Activated CD4-positive, CD25-positive, alpha-beta regulatory T cell treated with anti-CD3 and anti-CD28 coated beads, Interleukin-2, amount 50 U/mL, for 24 hours (primary cell): ENCODE results near the gene FOLH1.
"Not testable (repeated sequence)": the region's sequence is repeated elsewhere in the genome, so short reads cannot be mapped to it uniquely, and the experiment has no call there.

Source experiments
- ATAC-seq, 2 donors: fragments of 150-1000 bp; cut with Tn5 transposase; one replicate each; pipeline ENCODE4 v1.10.0; 2021; ENCODE audit warnings: mild to moderate bottlenecking in 1 of 2, moderate library complexity in 1 of 2

The FOLH1 gene

DNA sequence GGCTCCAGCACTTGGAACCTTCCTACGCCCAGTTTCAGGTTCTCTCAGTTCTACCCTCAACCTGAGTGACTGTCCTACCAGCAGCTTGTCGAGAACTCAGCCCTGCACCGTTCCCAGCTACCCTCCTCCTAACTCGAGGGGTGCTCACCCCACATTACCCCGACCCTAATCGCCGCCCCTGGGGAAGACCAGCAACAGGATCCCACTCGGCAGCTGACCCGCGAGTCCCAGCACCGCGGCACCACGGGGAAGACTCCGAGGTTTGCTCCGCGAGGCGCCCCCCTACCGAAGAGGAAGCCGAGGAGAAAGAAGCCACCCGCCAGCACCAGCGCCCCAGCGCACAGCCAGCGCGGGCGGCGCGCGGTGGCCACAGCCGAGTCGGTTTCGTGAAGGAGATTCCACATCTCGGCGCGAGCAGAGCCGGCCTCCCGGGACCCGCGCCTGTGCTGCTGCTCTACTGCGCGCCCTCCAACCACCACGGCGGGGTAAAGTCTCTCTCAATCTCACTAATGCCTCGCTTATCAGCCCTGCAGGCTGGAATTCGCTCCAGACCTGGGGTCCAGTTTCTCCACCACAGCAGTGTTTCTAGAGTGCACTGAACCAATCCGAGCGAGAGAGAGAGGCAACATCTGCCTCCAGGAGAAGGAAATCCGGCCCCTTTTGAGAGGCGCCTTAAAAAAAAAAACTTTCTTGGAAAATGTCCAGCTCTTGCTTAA lies at the start of gene FOLH1:
FOLH1 (minus strand) TSS at position 597 of the 716 bp plus-strand sequence; CDS start at position 404, 193 bp downstream.
- ATAC-seq = no peak

DNA sequence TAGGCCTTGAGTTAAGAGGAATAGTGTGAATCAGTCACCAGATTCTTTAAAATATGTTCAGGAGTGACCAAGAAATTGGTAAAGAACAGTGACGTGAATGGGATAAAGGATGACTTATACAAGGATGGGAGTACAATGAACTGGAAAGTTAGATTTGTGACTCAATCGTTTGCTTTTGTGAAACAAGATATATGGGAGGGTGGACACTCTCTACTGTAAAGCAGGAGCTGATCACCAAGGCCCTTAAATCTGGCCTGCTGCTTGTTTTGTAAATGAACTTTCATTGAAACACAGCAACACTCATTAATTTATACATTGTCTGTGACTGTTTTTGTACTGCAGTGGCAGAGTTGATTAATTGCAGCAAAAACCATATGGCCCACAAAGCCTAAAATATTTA lies 46.7 kb upstream of the FOLH1 start:
- not testable (repeated sequence) for ATAC-seq

DNA sequence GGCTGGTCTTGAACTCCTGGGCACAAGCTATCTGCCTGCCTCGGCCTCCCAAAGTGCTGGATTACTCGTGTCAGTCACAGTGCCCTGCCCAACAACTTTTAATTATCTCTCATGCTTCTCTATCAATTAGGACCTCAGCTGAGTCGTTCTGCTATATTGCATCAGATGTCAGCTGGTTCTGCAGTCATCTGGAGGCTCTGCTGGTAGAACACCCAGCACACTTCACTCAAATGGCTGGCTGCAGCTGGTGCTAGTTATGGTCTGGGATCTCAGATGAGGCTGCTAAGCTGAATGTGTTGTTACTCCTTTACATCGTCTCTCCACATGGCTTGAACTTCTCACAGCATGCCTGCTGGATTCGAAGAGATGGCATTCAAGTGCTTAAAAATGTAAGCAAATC lies 42.8 kb upstream of the FOLH1 start:
- ATAC-seq = not testable (repeated sequence)

DNA sequence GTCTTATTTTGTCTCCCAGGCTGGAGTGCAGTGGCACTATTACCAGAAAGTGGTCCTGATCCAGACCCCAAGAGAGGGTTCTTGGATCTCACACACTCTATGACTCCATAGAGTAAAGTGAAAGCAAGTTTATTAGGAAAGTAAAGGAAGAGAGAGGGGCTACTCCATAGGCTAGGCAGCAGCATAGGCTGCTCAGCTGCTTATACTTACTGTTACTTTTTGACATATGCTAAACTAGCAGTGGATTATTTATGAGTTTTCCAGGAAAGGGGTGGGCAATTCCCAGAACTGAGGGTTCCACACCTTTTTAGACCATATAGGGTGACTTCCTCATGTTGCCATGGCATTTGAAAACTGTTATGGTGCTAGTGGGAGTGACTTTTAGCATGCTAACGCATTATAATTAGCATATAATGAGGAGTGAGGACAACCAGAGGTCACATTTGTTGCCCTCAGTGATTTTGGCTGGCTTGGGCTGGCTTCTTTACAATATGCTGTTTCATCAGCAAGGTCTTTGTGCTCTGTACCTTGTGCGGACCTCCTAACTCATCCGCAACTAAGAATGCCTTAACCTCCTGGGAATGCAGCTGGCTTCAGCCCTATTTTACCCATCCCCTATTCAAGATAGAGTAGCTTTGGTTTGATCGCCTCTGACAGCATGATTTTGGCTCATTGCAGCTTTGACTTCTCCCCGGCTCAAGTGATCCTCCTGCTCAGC lies 42.2 kb upstream of the FOLH1 start:
- ATAC-seq = not testable (repeated sequence)

DNA sequence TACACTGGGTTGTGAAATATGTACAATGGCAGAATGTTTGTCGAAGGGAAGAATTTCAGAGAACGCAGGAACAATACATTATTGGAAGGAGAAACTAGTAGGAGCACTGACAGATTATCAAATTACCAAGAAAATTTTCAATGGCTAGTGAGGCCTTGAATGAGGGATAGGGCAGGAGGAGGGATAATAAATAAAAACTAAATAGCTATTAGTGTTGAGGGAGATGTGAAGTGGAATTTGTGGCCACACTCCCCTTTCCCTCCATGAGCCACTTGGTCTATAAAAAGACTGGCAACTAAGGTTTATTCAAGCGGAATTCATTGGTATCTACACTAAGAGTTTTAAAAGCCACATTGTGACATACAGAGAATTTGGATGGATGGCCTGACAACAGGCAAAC lies 41.0 kb upstream of the FOLH1 start:
- not testable (repeated sequence) for ATAC-seq

DNA sequence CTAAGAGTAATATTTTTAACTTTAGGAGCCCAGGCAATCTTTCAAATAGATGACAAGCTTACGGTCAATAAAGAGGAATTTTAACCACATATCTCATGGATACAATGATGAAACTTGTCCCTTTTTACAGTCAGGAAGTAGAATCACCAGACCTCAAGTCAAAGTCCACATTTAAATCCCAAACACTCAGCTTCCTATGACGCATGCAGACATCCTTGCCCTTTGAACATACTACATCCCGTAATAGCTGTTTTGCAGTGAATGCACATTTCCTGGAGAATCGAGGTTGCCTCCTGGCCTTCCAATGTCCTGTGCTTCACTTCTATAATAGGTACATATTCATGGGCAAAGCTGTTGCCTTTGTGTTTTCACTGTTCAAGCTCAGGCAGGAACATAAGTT lies 25.3 kb upstream of the FOLH1 start:
- not testable (repeated sequence) for ATAC-seq

DNA sequence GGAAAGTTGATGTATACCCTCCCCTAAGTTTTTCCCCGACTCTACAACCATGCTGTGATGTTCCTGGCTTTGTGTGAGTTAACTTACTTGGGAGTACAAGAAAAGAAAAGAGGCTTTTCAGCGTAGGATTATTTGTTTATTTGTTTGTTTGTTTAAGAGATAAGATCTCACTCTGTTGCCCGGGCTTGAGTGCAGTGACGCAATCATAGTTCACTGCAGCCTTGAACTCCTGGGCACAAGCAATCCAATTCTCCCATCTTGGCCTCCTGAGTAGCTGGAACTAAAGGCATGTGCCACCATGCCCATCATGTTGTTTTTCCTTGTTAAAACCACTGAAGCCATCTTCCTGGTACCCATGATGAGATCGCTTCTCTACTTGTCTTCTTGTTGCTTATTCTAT lies 24.6 kb upstream of the FOLH1 start:
- ATAC-seq = not testable (repeated sequence)

DNA sequence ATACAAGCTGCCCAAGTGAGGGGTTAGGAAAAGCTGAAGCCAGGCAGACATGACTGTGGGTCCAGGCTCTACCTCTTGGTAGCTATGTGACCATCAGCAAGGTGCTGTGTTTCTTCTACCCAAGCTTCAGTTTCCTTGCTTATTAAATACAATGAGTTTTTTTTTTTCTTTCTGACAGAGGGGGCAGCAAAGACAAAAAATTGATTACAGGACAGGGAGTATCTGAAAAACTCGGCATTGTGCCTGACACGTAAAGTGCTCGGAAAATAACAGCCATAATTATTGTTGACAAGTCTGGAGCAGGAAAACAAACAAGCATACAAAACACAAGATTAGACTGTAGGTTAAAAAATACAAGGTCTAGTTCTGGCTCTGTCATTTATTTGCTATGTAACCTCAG lies 23.3 kb upstream of the FOLH1 start:
- ATAC-seq = not testable (repeated sequence)

DNA sequence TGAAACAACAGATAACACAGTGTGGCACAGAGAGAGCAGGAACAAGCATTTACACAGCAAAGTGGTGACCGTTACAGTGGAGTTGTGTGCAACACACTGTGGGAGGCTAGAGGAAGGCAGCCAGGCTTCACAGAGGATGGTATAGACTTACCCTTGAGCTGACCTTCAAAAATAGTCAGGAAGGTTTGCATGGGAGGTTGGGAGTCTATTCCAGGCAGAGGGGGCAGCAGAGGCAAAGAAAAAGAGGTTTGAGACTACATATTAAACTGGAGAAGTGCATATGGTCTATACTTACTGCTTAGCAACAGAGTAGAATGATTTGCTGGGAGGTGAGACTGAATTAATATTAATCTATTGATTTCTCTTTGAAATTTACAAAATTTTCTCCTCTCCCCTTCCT lies 22.1 kb upstream of the FOLH1 start:
- not testable (repeated sequence) for ATAC-seq

DNA sequence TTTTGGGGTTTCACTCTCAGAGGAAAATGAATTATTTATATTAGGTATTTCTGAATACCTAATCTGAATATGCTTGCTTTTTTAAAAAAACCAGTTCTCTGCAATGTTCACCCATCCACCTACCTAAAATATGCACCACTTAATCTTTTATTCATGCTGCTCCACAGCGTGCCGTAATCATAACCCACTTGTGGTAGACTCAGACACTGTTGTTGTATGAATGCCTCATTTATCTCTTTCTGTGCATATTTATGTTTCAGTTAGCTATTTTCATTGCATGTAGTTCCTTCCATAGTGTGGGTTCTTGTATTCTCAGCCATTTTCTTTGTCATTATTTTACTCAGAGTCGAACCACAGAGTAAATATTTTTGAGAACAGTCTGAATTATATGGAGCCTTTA lies 21.6 kb upstream of the FOLH1 start:
- not testable (repeated sequence) for ATAC-seq

DNA sequence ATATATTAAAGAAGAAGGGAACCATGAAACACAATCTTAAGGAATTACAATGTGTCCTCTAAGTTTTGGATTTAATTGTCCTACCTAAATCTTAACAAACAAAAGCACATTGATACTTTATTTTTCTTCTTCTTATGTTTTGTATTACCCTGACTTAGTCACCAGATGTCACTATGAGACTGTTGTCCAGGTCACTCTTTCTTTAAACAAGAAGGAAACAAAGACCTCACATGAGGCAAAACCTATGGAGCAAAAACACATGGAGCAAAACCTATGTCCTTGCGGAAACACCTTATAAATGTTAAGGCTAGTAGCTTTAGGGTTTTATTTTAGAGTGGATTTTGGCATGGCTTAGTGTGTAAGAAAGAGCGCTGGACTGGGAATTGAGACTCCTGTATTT lies 20.7 kb upstream of the FOLH1 start:
- ATAC-seq = not testable (repeated sequence)

DNA sequence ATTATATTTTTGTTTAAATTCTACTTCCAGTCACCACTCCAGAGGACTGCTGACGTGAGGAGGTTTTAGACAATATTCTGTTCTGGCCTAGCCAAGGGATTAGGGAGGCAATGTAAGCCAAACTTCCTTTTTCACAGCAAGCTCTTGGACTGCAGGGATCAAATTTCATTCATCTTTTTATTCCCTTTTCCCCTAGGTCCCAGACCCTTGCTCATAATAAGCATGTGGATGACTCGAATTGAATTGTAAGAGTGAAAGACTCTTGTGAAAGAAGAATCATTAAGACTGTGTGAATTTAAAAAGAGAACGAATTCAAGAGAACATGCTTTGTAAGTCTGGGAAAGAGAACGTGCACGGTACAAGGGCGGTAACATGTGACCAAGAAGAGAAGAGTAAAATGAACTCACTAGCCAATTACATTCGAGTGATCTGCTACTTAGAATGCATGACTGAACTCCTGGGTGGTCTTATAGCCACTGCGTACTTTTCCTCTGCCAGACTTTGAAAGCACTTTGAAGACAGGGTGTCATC lies 16.9 kb upstream of the FOLH1 start:
- ATAC-seq = not testable (repeated sequence)

DNA sequence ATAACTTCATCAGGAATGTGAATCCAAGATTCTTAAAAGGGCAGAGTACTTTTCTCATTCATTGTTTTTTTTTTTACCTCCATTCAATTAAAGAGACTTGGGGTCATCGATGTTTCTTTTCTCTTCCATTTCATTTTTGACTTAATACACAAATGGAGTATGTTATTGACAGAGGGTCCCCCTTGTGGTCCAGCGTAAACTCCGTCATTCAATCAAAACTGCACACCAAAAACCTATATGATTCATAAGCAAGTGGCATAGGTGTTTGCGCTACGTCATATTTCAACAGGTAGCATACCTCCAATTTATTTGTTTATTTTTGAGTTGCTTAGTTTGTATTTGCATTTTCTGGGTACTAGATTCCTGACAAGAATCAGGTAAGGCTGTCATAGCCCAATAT lies 12.7 kb upstream of the FOLH1 start:
- ATAC-seq = no peak

DNA sequence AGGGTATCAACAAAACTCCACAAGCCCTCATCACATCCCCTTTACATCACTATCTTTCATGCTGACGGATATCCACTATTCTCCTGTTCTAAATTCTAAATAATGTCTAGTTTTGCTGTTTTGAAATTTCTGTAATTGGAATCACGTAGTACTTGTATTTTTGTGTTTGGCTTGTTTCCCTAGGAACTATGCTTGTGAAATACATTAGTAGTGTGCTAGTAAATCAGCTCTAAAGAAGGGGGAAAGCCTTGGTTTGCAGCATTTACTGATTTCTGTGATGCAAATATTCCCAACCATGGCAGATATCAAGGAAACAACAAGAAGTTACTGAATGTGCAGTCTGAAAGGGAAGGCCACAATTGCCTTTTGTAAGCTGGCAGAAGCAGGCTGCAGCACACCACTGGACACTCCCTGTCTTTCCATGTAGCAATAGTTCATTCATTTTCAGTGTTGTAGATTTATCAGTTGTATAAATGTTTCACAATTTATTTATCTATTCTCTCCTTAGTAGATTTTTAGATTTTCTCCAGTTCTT lies 4.7 kb upstream of the FOLH1 start:
- no peak for ATAC-seq

DNA sequence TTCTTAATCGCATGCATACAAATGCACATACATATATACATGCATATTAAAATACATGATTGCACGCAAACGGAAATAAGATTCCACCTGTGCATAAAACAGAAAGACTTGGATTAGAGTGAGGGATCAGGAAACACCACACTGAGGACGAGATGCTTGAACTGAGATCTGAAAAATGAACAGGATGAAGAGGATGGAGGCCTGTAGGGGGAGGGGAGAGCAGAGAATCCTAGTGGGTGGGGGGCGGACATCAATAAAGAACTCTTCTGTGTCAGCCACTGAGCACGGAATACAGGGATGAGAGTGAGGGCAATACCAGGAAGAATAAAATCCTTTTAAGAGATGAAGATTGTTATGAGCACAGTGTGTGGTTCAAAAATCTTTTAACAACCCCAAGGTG lies 1.4 kb downstream of the FOLH1 start:
- not testable (repeated sequence) for ATAC-seq

DNA sequence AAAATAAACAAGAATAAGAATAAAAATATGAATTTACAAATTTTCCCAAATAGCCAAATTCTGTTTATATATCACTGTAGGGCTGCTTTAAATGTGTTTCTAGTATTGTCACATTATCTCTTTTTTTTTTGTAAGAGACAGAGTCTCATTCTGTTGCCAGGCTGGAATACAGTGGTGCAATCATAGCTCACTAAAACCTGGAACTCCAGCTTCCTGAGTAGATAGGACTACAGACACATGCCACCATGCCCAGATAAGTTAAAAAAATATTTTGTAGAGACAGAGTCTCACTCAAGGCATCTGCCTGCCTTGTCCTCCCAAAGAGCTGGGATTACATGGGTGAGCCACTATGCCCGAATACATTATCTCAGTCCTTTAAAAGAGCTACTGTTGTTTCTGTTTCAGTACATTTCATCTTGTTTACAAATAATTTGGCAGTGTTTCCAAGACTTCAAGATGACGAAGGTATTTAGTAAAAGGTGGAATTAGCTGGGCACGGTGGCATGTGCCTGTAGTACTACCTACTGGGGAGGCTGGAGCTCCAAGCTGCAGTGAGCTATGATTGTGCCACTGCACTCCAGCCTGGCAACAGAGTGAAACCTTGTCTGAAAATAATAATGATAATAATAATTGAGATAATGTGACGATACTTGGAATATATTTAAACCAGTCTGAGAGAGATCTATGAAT lies 6.0 kb downstream of the FOLH1 start:
- ATAC-seq = no peak

DNA sequence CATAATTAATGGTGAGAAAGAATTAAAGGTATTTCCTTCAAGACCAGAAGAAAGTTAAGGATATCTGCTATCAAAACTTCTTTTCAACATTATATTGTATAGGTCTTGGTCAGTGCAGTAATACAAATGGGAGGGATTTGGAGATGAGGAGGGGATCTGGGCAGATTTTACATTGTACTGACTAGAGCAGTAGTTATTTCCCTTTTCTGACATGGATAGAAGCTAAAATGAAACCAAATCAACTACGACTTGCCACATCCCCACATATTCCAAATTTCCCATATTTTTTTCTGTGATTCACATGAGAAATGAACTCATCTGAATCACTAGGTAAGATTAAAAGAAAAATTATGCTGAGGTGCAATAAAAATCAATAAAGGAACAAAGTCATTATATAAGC lies 11.6 kb downstream of the FOLH1 start:
- not testable (repeated sequence) for ATAC-seq

DNA sequence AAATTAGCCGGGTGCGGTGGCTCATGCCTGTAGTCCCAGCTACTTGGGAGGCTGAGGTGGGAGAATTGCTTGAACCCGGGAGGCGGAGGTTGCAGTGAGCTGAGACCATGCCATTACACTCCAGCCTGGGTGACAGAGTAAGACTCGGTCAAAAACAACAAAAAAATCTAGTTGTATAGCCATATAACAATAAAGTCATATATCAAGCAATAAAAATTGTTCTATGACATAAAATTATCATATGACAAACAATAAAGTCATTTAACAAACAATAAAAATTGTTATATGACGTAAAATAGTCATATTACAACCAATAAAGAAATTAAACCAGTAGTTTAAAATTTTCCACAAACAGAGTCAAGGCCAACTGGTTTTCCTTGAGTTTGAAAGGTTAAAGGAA lies 12.4 kb downstream of the FOLH1 start:
- not testable (repeated sequence) for ATAC-seq

DNA sequence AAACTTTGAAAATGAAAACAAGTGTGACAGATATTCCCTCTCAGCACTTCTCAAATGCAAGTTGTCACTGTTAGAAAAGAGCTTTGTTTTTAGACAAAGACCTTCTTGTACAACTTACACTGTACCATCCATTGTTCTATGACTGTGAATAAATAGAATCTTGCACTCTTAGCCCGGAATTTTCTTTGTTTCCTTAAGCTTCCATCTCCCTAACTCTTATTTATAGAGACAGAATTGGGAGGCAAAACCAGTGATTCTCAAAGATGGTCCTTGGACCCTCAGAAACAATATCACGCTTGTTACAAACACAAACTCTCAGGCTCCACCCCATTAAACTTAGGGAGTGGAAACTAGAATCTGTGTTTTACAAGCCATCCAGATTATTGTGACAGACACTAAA lies 18.1 kb downstream of the FOLH1 start:
- ATAC-seq = not testable (repeated sequence)

DNA sequence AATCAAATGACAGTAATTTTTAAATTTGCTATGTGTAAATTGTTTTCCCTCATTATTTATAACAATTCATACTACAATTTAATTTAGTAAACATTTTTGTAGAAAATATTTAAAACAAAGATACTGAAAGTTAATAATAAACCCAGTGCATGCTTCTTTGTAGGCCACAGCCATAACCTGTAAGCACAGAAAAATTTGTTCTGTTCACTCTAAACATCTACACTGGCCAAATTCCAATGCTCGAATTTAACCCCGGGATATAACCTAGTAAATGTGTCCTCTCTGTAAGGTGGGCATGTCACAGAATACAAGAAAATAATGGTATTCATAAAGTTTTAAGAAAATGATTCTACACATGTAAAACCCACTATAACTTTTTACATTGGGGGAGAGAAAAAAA lies 22.2 kb downstream of the FOLH1 start:
- not testable (repeated sequence) for ATAC-seq

DNA sequence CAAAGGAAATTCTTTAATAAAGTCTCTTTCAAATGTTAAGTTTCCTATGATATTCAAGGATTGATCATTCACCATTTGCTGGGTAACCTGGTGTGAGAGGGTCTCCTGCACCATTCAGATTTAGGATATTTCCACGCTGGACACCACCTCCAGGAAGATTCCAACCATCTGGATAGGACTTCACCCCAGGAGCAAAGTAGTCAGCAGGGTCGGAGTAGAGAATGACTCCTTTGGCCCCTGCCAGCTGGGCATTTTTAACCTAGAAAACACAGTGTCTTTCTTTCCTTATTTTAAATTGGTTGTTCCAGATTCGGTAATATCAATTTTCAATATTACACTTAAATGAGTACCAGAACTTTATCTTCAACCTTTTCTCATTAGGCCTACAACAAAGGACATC lies 22.8 kb downstream of the FOLH1 start:
- not testable (repeated sequence) for ATAC-seq

DNA sequence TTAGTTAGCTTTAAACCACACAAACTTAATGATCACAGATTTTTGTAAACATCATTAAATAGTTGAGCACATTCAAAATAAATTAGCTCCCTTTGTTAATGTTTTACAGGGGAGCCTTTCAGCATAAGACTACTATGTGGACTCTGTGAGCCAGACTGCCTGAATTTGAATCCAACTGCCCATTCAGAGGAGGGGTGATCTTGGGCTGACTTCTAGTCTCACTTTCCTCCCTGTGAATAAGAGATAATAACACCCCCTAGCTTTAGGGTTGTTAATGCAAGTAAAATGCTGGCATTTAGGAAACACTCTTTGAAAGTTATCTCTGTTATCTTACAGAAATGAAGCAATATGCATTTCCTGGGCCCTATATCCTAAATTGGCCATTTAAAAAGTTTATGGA lies 23.6 kb downstream of the FOLH1 start:
- not testable (repeated sequence) for ATAC-seq

DNA sequence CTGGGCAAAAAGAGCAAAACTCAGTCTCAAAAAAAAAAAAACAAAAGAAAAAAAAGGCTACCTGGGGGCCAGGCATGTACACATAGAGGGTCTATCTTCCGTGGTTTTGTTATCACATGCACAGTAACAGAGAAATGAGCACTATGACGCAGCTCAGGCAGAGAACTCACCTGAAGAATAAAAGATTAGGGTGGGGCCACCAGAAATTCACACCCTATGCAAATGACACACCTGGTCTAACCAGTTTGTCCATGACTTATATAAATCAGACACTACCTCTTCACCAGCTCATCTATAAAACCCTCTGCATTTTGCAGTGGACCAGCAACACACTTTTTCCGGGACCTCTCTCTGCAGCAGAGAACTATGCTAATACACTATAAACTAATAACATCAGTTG lies 30.5 kb downstream of the FOLH1 start:
- ATAC-seq = not testable (repeated sequence)
